ENCODE results near the gene FAM89B.
"Not testable (repeated sequence)": the region's sequence is repeated elsewhere in the genome, so short reads cannot be mapped to it uniquely, and the experiment has no call there.

FAM89B gene

DNA sequence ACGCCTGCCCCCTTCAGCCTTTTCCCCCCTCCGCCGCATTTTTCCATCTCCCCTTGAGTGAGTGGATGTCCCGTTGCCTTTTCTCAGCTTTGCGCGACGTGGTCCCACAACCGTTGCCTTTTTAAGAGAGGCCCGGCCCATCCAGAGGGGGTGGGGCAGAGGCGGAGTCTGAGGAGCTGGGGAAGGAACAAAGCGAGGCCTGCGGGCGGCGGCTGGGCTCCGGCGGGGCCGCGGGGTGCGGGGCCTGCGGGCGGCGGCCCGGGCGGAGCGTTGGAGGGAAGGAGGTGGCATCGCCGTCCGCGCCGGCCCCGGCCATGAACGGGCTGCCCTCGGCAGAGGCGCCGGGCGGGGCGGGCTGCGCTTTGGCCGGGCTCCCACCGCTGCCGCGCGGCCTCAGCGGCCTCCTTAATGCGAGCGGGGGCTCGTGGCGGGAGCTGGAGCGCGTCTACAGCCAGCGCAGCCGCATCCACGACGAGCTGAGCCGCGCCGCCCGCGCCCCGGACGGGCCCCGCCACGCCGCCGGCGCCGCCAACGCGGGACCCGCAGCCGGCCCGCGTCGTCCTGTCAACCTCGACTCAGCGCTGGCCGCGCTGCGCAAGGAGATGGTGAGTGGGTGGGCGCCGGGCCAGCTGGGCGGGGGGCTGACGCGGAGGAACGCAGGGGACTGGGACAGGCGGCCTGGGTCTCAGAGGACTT, at the start of gene FAM89B:
Gene FAM89B, plus strand, starts transcription at position 183 of the 696 bp plus-strand sequence. Its CDS starts 132 bp downstream, at position 315.
- DNase-seq = peak in 12 of 14 donors; percentile 48 to 88 (median 74)

DNA sequence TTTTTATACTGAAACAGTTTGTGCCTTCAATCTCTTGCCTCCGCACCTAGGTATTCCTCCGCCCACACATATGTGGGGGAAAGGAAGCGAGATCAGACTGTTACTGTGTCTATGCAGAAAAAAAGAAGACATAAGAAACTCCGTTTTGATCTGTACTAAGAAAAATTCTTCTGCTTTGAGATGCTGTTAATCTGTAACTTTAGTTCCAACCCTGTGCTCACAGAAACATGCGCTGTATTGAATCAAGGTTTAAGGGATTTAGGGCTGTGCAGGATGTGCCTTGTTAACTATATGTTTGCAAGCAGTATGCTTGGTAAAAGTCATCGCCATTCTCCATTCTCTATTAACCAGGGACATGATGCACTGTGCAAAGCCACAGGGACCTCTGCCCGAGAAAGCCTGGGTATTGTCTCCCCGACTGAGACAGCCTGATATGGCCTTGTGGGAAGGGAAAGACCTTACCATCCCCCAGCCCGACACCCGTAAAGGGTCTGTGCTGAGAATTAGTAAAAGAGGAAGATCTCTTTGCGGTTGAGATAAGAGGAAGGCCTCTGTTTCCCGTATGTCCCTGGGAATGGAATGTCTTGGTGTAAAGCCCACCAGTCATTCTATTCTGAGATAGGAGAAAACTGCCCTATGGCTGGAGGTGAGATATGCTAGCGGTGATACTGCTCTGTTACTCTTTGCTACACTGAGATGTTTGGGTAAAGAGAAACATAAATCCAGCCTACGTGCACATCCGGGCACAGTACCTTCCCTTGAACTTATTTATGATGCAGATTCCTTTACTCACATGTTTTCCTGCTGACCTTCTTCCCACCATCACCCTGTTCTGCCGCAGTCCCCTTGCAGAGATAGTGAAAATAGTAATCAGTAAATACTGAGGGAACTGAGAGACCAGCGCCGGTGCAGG, 49.4 kb upstream of the FAM89B start:
- DNase-seq = peak in 2 of 14 donors; percentile 11 to 16

DNA sequence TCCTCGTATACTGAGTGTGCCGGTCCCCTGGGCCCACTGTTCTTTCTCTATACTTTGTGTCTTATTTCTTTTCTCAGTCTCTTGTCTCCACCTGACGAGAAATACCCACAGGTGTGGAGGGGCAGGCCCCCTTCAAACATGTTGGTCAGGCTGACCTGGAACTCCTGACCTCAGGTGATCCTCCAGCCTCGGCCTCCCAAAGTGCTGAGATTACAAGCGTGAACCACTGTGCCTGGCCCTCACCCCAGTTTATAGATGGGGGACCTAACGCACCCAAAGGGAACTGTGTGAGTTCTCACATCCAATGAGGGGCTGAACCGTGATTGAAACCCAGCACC, 48.7 kb upstream of the FAM89B start:
- not testable (repeated sequence) for DNase-seq

DNA sequence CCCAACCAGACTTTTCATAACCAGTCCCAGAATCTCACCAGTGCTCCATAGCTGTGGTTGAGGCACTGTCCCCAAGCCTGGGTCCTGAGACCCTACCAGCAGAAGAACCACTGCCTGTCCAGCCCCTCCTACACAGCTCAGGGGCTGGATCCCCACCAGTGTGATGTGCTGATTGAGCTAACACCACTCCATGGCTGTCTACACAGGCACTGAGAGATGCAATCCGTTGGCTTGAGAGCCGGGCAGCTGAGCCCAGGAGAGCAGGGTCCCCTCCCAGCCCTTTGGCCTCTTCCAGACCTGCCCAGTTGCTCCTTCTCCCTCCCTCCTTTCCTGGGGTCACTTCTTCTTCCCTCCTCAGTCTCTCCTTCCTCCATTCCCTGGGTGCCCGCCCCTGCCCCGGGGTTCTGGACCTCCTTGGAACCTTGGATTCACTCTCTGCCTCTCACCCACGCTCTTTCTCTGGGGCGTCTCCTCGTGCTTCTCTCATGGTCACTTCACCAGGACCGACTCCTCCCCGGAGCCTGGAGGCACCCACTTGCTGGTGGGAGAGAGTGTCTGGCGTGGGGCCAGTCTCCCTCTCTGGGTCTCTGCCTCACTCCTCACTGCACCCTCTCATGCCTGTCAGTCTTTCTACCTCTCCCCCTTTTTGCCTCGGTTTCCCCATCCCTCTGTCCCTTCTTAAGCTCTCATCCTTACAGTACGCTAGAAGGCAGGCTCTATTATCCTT, 48.2 kb upstream of the FAM89B start:
- DNase-seq = peak in 3 of 14 donors; percentile 20 to 54 (median 37)

GRCh38 chr11:65524741-65525545, 47.4 kb upstream of the FAM89B start, which contains the start of gene SCYL1:
Gene SCYL1, plus strand, starts transcription at chr11:65525083. Its CDS starts 71 bp downstream, at chr11:65525154.
- peak in 13 of 14 donors; percentile 27 to 86 (median 69) for DNase-seq

GRCh38 chr11:65525546-65526480, 46.5 kb upstream of the FAM89B start:
- no peak for DNase-seq

GRCh38 chr11:65526744-65527143, 45.6 kb upstream of the FAM89B start:
- no peak for DNase-seq

DNA sequence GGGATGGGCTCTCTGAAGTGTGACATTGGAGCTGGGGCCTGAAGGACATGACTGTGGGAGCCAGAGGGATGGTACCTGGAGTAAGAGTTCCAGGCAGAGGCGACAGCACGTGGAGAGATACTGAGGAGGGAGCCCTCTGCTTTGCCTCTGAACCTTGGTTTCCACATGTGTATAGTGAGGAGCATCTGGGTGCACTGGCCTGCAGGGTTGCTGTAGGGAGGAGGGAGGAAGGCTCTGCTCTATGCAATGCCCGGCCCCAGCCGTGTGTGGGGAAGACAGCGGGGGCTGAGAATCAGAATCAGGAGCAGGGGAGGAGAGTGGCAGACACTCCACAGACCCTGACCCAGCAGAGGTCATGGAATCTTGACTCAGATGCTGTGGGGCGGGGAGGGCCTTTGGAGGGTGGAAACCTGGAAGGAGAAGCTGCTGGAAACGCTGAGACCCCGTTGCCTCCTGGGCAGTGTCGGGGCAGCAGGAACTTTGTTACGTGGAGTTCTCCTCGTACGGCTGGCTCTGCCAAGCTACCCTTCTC, 43.5 kb upstream of the FAM89B start:
- DNase-seq = no peak

GRCh38 chr11:65529475-65530156, 42.7 kb upstream of the FAM89B start:
- no peak for DNase-seq

DNA sequence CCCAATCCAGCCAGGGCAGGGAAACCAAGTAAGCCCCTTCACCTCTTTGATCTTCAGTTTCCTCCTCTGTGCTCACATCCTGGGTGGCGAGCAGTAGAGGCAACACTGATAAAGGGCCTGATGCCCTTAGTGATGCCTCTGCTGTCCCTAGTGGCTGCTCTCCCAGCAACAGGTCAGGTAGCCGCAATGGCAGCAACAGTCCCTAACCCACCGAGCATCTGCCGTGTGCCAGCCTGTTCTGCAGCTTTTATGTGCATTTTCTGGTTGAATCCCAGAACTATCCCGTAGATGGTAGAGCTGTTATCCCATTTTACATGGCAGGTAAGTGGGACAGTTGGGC, 42.2 kb upstream of the FAM89B start:
- DNase-seq = no peak

DNA sequence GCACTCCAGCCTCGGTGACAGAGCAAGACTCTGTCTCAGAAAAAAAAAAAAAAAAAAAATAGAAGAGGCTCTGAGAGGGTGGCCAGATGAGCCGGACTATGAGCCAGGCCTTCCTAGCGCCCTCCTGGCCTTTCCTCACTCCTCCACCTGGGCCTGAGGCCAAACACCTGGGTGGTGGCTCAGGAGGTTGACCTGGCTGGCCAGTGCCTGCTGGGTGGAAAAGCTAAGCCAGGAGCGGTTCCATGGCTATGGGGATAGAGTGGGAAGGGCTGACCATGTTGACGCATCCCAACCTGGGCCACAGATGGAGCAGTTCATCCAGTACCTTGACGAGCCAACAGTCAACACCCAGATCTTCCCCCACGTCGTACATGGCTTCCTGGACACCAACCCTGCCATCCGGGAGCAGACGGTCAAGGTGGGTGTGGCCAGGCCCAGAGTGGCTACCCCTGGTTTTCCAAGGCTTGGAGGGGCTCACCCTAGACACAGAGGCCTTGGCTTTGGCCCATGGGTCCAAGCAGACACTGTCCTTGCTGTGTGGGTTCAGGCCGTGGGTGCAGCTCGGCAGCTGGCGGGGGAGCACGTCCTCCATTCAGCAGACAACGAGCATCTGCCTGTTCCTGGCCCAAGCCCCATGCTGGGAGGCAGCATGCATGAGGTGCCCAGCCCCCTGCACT, 39.8 kb upstream of the FAM89B start:
- DNase-seq = no peak

DNA sequence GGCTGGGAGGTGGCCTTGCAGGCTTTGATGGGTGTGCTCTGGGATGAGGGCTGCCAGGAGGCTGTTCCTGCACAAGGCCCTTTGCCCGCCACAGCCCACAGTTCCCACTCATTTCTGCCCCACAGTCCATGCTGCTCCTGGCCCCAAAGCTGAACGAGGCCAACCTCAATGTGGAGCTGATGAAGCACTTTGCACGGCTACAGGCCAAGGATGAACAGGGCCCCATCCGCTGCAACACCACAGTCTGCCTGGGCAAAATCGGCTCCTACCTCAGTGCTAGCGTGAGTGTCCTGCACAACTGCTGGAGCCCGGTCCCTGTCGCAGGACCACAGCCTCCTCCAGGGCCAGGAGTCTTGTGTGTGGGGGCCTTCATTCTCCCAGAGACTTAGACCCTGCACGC, 37.2 kb upstream of the FAM89B start:
- no peak for DNase-seq

- no peak for DNase-seq
Measured at GRCh38 chr11:65536412-65537295, 35.7 kb upstream of the FAM89B start.

DNA sequence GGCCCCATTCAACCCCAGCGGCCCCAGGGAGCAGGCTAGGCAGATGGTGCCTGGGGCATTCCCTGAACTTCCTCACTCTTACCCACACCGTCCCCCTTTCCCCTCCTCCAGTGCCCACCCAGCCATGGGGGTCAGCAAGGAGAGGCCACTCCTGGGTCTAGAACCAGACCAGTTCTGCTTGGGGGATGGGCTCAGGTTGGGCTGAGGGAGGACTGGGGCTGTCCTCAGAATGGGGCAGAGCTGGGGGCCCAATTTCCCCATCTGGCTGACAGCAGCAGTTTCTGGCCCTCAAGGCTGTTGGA, 35.1 kb upstream of the FAM89B start:
- no peak for DNase-seq

- DNase-seq = no peak
Measured at GRCh38 chr11:65537620-65538231, 34.6 kb upstream of the FAM89B start.

- no peak for DNase-seq
Measured at GRCh38 chr11:65538232-65538914, 34.0 kb upstream of the FAM89B start.

DNA sequence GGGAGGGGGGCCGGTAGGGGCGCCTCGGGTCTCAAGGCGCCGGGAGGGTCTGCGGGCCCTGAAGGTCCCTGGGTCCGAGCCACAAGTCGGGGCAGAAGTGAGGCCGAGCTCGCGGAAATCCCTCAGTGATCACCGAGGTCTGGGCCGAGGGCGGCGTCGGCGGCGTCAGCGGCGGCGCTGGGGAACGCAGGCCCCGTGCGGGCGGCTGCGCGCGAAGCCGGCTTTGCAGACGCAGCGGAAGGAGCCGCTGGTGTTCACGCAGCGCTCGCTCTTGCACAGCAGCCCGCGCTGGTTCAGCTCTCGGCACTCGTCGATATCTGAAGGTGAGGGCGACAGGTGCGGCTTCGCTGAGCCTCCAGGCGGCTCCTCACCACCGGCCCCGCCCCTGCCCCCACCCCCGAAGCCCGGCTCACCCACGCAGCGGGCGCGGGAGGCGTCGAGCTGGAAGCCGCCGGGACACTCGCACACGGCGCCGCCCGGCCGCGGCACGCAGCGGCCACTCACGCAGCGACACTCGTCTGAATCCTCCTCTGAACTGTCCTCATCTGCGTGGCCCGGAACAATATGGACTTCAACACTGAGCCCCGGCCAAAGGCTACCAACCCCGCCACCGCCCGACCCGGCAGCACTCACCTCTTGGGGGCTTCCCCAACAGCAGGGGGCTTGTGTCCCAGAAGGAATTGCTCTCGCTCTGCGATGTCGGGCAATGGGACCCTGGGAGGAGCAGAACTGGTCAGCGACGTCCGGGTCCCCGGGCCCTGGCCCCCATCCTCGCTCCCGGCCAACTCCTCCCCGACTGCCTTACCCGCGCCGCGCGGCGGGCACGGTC, 33.2 kb upstream of the FAM89B start:
- no peak for DNase-seq
